Skeletal muscle tissue (tissue), 4 donors: Measurements from ENCODE around the gene EYA2. TPM values are rescaled to one million over a fixed set of nuclear protein-coding genes. Genes with fewer than 3 reads are reported as not detected.

Source experiments
- H3K27ac ChIP-seq: one replicate; pipeline ENCODE4 v1.7.0; 2013; ENCODE audit warnings: mild to moderate bottlenecking, low read depth, low read length, inconsistent platforms
- H3K27me3 ChIP-seq, 3 donors: one replicate each; pipeline ENCODE4 v1.7.0; 2013; ENCODE audit warnings: low read length in 3 of 3; ENCODE audit not compliant: control insufficient read depth in 3 of 3, insufficient read depth in 3 of 3
- H3K36me3 ChIP-seq, 3 donors: one replicate each; pipeline ENCODE4 v1.7.0; 2013; ENCODE audit warnings: low read length in 3 of 3; ENCODE audit not compliant: control insufficient read depth in 3 of 3, insufficient read depth in 3 of 3
- H3K4me1 ChIP-seq, 3 donors: one replicate each; pipeline ENCODE4 v1.7.0; 2013; ENCODE audit warnings: low read length in 3 of 3, mild to moderate bottlenecking in 3 of 3; ENCODE audit not compliant: control insufficient read depth in 3 of 3, insufficient read depth in 3 of 3
- H3K4me3 ChIP-seq, 3 donors: one replicate each; pipeline ENCODE4 v1.7.0; 2013; ENCODE audit warnings: low read length in 3 of 3
- H3K9ac ChIP-seq, 3 donors: one replicate each; pipeline ENCODE4 v1.7.0; 2013; ENCODE audit warnings: low read length in 3 of 3, mild to moderate bottlenecking in 3 of 3, moderate library complexity in 2 of 3, low read depth in 1 of 3
- H3K9me3 ChIP-seq, 3 donors: one replicate each; pipeline ENCODE4 v1.7.0; 2013; ENCODE audit warnings: low read length in 3 of 3; ENCODE audit not compliant: control insufficient read depth in 3 of 3
- total RNA-seq: library from RNA; depleted of rRNA; stranded (reverse); fragments of >200 nt; gene quantifications from one replicate; pipeline ENCODE4 v1.2.3, GENCODE V29; 2014
- donor health status: Osteomylitis.

Gene EYA2
- total RNA-seq, 1 donor from 2014 or later = 1.0 TPM

GRCh38 chr20:47049771-47050170 is 155.1 kb downstream of the EYA2 start:
- peaks cover 0 to 4% (median 2%) of the 10 kb centered on the region in 3 donors for H3K9me3 ChIP-seq
- peaks cover 0 to 8% (median 7%) of the 10 kb centered on the region in 3 donors for H3K27me3 ChIP-seq
- H3K4me3 ChIP-seq = no peak overlapping the region
- H3K4me1 ChIP-seq = no peaks in the 10 kb centered on the region
- no peak overlapping the region for H3K27ac ChIP-seq
- no peak overlapping the region for H3K9ac ChIP-seq
- no peaks in the 10 kb centered on the region for H3K36me3 ChIP-seq

GRCh38 chr20:47050996-47051395 is 156.4 kb downstream of the EYA2 start:
- H3K27ac ChIP-seq = no peak overlapping the region
- H3K4me1 ChIP-seq = no peaks in the 10 kb centered on the region
- peaks cover 0 to 8% (median 7%) of the 10 kb centered on the region in 3 donors for H3K27me3 ChIP-seq
- H3K36me3 ChIP-seq = no peaks in the 10 kb centered on the region
- peaks cover 0 to 2% (median 0%) of the 10 kb centered on the region in 3 donors for H3K9me3 ChIP-seq
- H3K9ac ChIP-seq = no peak overlapping the region
- no peak overlapping the region for H3K4me3 ChIP-seq

- no peaks in the 10 kb centered on the region for H3K4me1 ChIP-seq
- no peaks in the 10 kb centered on the region for H3K36me3 ChIP-seq
- H3K27ac ChIP-seq = no peak overlapping the region
- H3K4me3 ChIP-seq = no peak overlapping the region
- H3K27me3 ChIP-seq = peaks cover 0 to 8% (median 7%) of the 10 kb centered on the region in 3 donors
- H3K9me3 ChIP-seq = peaks cover 0 to 2% (median 0%) of the 10 kb centered on the region in 3 donors
- no peak overlapping the region for H3K9ac ChIP-seq
Observed at GRCh38 chr20:47051936-47052526, 157.4 kb downstream of the EYA2 start.

GRCh38 chr20:47054506-47054905 is 159.9 kb downstream of the EYA2 start:
- no peak overlapping the region for H3K27ac ChIP-seq
- H3K4me1 ChIP-seq = no peaks in the 10 kb centered on the region

GRCh38 chr20:47054945-47055344 is 160.3 kb downstream of the EYA2 start:
- Histone ChIP-seq H3K4me1 (no peaks in the 10 kb centered on the region), H3K36me3 (no peaks in the 10 kb centered on the region), H3K27me3 (peaks cover 0 to 4% (median 3%) of the 10 kb centered on the region in 3 donors), H3K9ac (no peak overlapping the region), H3K27ac (no peak overlapping the region), H3K9me3 (peaks cover 0 to 2% (median 0%) of the 10 kb centered on the region in 3 donors), H3K4me3 (no peak overlapping the region)

More at GRCh38 chr20:47054506-47054905, 159.9 kb downstream of the EYA2 start:
- H3K9ac ChIP-seq = no peak overlapping the region
- no peaks in the 10 kb centered on the region for H3K36me3 ChIP-seq
- H3K9me3 ChIP-seq = peaks cover 0 to 2% (median 0%) of the 10 kb centered on the region in 3 donors
- no peak overlapping the region for H3K4me3 ChIP-seq
- peaks cover 0 to 7% (median 7%) of the 10 kb centered on the region in 3 donors for H3K27me3 ChIP-seq

- H3K27ac ChIP-seq = no peak overlapping the region
- no peaks in the 10 kb centered on the region for H3K36me3 ChIP-seq
- no peaks in the 10 kb centered on the region for H3K4me1 ChIP-seq
- peaks cover 0 to 5% (median 0%) of the 10 kb centered on the region in 3 donors for H3K27me3 ChIP-seq
- H3K4me3 ChIP-seq = no peak overlapping the region
- H3K9me3 ChIP-seq = peaks cover 0 to 3% (median 2%) of the 10 kb centered on the region in 3 donors
- H3K9ac ChIP-seq = no peak overlapping the region
Observed at GRCh38 chr20:47055699-47056369, 161.2 kb downstream of the EYA2 start.

- H3K9me3 ChIP-seq = peaks cover 0 to 3% (median 2%) of the 10 kb centered on the region in 3 donors
- no peak overlapping the region for H3K9ac ChIP-seq
- peaks cover 0 to 2% (median 0%) of the 10 kb centered on the region in 3 donors for H3K27me3 ChIP-seq
- H3K36me3 ChIP-seq = no peaks in the 10 kb centered on the region
- no peaks in the 10 kb centered on the region for H3K4me1 ChIP-seq
- H3K27ac ChIP-seq = no peak overlapping the region
- no peak overlapping the region for H3K4me3 ChIP-seq
Observed at GRCh38 chr20:47057661-47058060, 163.0 kb downstream of the EYA2 start.

- H3K27me3 ChIP-seq = peaks cover 0 to 2% (median 0%) of the 10 kb centered on the region in 3 donors
Observed at GRCh38 chr20:47058236-47058635, 163.6 kb downstream of the EYA2 start.

GRCh38 chr20:47059536-47059935 is 164.9 kb downstream of the EYA2 start:
- Histone ChIP-seq H3K27ac (no peak overlapping the region), H3K27me3 (peaks cover 0 to 2% (median 0%) of the 10 kb centered on the region in 3 donors), H3K9me3 (peaks cover 0 to 3% (median 2%) of the 10 kb centered on the region in 3 donors), H3K4me1 (no peaks in the 10 kb centered on the region), H3K36me3 (no peaks in the 10 kb centered on the region), H3K4me3 (no peak overlapping the region), H3K9ac (no peak overlapping the region)

More at GRCh38 chr20:47058236-47058635, 163.6 kb downstream of the EYA2 start:
- peaks cover 0 to 3% (median 2%) of the 10 kb centered on the region in 3 donors for H3K9me3 ChIP-seq
- no peaks in the 10 kb centered on the region for H3K4me1 ChIP-seq
- no peak overlapping the region for H3K9ac ChIP-seq
- no peak overlapping the region for H3K4me3 ChIP-seq
- no peaks in the 10 kb centered on the region for H3K36me3 ChIP-seq
- H3K27ac ChIP-seq = no peak overlapping the region

- Histone ChIP-seq H3K36me3 (no peaks in the 10 kb centered on the region), H3K27ac (no peak overlapping the region), H3K4me3 (no peak overlapping the region), H3K4me1 (no peaks in the 10 kb centered on the region), H3K9me3 (peaks cover 0 to 3% (median 0%) of the 10 kb centered on the region in 3 donors), H3K27me3 (peaks cover 0 to 2% (median 0%) of the 10 kb centered on the region in 3 donors), H3K9ac (no peak overlapping the region)
Observed at GRCh38 chr20:47061549-47061948, 166.9 kb downstream of the EYA2 start.
